Keratinocyte (primary cell): Measurements from ENCODE around the gene NR2C1. TPM values are rescaled to one million over a fixed set of nuclear protein-coding genes. Genes with fewer than 3 reads are reported as not detected.
A peak's percentile ranks its signal among the peaks of the same experiment; 100 is the strongest.

Source experiments
- DNase-seq: peaks from one replicate; pipeline ENCODE4 v3.0.0-alpha.2; 2011; ENCODE audit warnings: low read depth, missing footprints, low spot score
- FAIRE-seq: peaks from 2 replicates; lab custom pipeline; 2011; peaks lifted over from hg19 to GRCh38; lab: Jason Lieb, UNC
- H2AFZ ChIP-seq: 2 replicates; pipeline ENCODE4 v1.6.0; 2012; ENCODE audit warnings: low read length, control low read depth, inconsistent platforms; ENCODE audit not compliant: control insufficient read depth
- H3K27ac ChIP-seq: 2 replicates; pipeline ENCODE4 v1.5.1; 2011; ENCODE audit warnings: low read length; ENCODE audit not compliant: control insufficient read depth, insufficient read depth
- H3K27me3 ChIP-seq: 3 replicates; pipeline ENCODE4 v1.6.0; 2011; ENCODE audit warnings: low read length; ENCODE audit not compliant: control insufficient read depth, insufficient read depth; ENCODE audit errors: extremely low read depth
- H3K36me3 ChIP-seq, 2 experiments: 2 replicates in 1 of 2; 3 replicates in 1 of 2; pipeline ENCODE4 v1.5.1; 2011; ENCODE audit warnings: low read length in 2 of 2, mild to moderate bottlenecking in 1 of 2; ENCODE audit not compliant: control insufficient read depth in 2 of 2, insufficient read depth in 2 of 2; ENCODE audit errors: extremely low read depth in 1 of 2
- H3K4me1 ChIP-seq: 3 replicates; pipeline ENCODE4 v1.5.1; 2011; ENCODE audit warnings: low read length; ENCODE audit not compliant: control insufficient read depth, insufficient read depth; ENCODE audit errors: extremely low read depth
- H3K4me2 ChIP-seq: 3 replicates; pipeline ENCODE4 v1.6.0; 2011; ENCODE audit warnings: low read depth, low read length; ENCODE audit not compliant: control insufficient read depth, insufficient read depth; ENCODE audit errors: extremely low read depth
- H3K4me3 ChIP-seq, 3 experiments: fragments of 200-600 bp in 1 of 3; sonication (generic) in 1 of 3; 2 replicates in 2 of 3; 3 replicates in 1 of 3; pipeline ENCODE4 v1.5.1; 2011 to 2016; ENCODE audit warnings: low read length in 3 of 3, mild to moderate bottlenecking in 3 of 3, control low read depth in 2 of 3, inconsistent platforms in 1 of 3, low read depth in 1 of 3, mixed read lengths in 1 of 3, mixed run types in 1 of 3, moderate library complexity in 1 of 3; ENCODE audit not compliant: control insufficient read depth in 2 of 3, insufficient read depth in 2 of 3; ENCODE audit errors: extremely low read depth in 1 of 3
- H3K79me2 ChIP-seq: 2 replicates; pipeline ENCODE4 v1.6.0; 2012; ENCODE audit warnings: low read length; ENCODE audit not compliant: control insufficient read depth, insufficient read depth
- H3K9ac ChIP-seq: 3 replicates; pipeline ENCODE4 v1.6.0; 2011; ENCODE audit warnings: low read length; ENCODE audit not compliant: control insufficient read depth, insufficient read depth; ENCODE audit errors: extremely low read depth
- H3K9me1 ChIP-seq: 3 replicates; pipeline ENCODE4 v1.6.0; 2011; ENCODE audit warnings: low read length; ENCODE audit not compliant: control insufficient read depth, insufficient read depth; ENCODE audit errors: extremely low read depth
- H3K9me3 ChIP-seq: 2 replicates; pipeline ENCODE4 v1.5.1; 2012; ENCODE audit warnings: low read depth, low read length; ENCODE audit not compliant: control insufficient read depth
- H4K20me1 ChIP-seq: 3 replicates; pipeline ENCODE4 v1.6.0; 2011; ENCODE audit warnings: low read length; ENCODE audit not compliant: control insufficient read depth, insufficient read depth; ENCODE audit errors: extremely low read depth
- CTCF ChIP-seq, 3 experiments: IDR thresholded peaks in 1 of 3; conservative IDR thresholded peaks in 1 of 3; optimal IDR thresholded peaks in 1 of 3; 2 replicates in 2 of 3; 3 replicates in 1 of 3; pipeline versions ENCODE3 to v1.5.1; 2011; ENCODE audit warnings: low read length in 3 of 3, mild to moderate bottlenecking in 3 of 3, moderate library complexity in 2 of 3, control low read depth in 1 of 3, inconsistent platforms in 1 of 3; ENCODE audit not compliant: insufficient read depth in 2 of 3; ENCODE audit errors: extremely low read depth in 1 of 3
- EZH2 ChIP-seq: IDR thresholded peaks from one replicate; pipeline ENCODE4 v1.6.1; 2012; ENCODE audit warnings: inconsistent platforms, mild to moderate bottlenecking, low read length, moderate library complexity
- dilution Hi-C: fragments of 300-500 bp; cut with MboI; formaldehyde crosslinking; loops from one replicate; pipeline ENCODE4 v1.7.0; 2020; ENCODE audit warnings: low sequenced_read_pairs; ENCODE audit not compliant: extremely low pct_ligation_motif_present
- polyA plus RNA-seq, 5 experiments: library from polyadenylated mRNA; depleted of rRNA in 3 of 5; stranded (reverse) in 3 of 5; stranded (forward) in 1 of 5; unstranded in 1 of 5; fragments of >200 nt; gene quantifications; 1 replicate in 1 of 5; 2 replicates in 3 of 5; 3 replicates in 1 of 5; pipeline versions ENCODE4 v1.2.1 to v1.2.3, GENCODE V29; 2011 to 2012; ENCODE audit warnings: missing spikeins in 2 of 5, low read depth in 1 of 5, low replicate concordance in 1 of 5

Gene NR2C1
- polyA plus RNA-seq, 1 donor (not counting 4 experiments of a cell fraction or from before 2014, with no cell fraction given) = 32.0 TPM

GRCh38 chr12:95002754-95003153 is 70.7 kb downstream of the NR2C1 start:
- no peaks in the 10 kb centered on the region for H3K9me1 ChIP-seq
- H2AFZ ChIP-seq = peak overlapping the region; percentile 87
- H3K27me3 ChIP-seq = no peaks in the 10 kb centered on the region
- TF ChIP-seq EZH2 (no peak), CTCF (optimal IDR thresholded peaks at IDR 0.05 in 1 of 3, IDR thresholded peaks at IDR 0.05 in 1 of 3, conservative IDR thresholded peaks at IDR 0.05 in 1 of 3; ENCODE audit: extremely low read depth in 1 of 3, insufficient read depth in 2 of 3, low read length in 3 of 3) (no peak)
- H3K9ac ChIP-seq = peak overlapping the region; percentile 96
- dilution Hi-C loops = no loop called here
- peak overlapping the region; percentile 79 for H3K4me2 ChIP-seq
- H3K4me1 ChIP-seq = no peaks in the 10 kb centered on the region
- peaks cover 35% of the 10 kb centered on the region for H3K79me2 ChIP-seq
- DNase-seq (no peak), FAIRE-seq (no peak)
- H3K27ac ChIP-seq = peak overlapping the region; percentile 95
- peak overlapping the region; percentile 74 to 94 (median 79) for H3K4me3 ChIP-seq
- no peaks in the 10 kb centered on the region for H4K20me1 ChIP-seq
- H3K9me3 ChIP-seq = no peaks in the 10 kb centered on the region
- peaks cover 0 to 2% of the 10 kb centered on the region in 2 experiments for H3K36me3 ChIP-seq

- Histone ChIP-seq H3K4me3 (no peak overlapping the region), H3K79me2 (peaks cover 42% of the 10 kb centered on the region), H3K27me3 (no peaks in the 10 kb centered on the region), H3K9ac (no peak overlapping the region), H3K9me1 (no peaks in the 10 kb centered on the region), H3K9me3 (no peaks in the 10 kb centered on the region), H4K20me1 (no peaks in the 10 kb centered on the region), H3K4me1 (peaks cover 10% of the 10 kb centered on the region), H3K36me3 (peaks cover 0 to 2% of the 10 kb centered on the region in 2 experiments), H3K27ac (no peak overlapping the region), H2AFZ (no peak overlapping the region), H3K4me2 (no peak overlapping the region)
- TF ChIP-seq CTCF (optimal IDR thresholded peaks at IDR 0.05 in 1 of 3, IDR thresholded peaks at IDR 0.05 in 1 of 3, conservative IDR thresholded peaks at IDR 0.05 in 1 of 3; ENCODE audit: extremely low read depth in 1 of 3, insufficient read depth in 2 of 3, low read length in 3 of 3) (no peak), EZH2 (no peak)
- DNase-seq (no peak), FAIRE-seq (no peak)
- dilution Hi-C loops = no loop called here
Observed at GRCh38 chr12:94998326-94998725, 75.1 kb downstream of the NR2C1 start.
